ENCODE results near the gene EIF4A2. TPM values are rescaled to one million over a fixed set of nuclear protein-coding genes. Genes with fewer than 3 reads are reported as not detected.
A peak's percentile ranks its signal among the peaks of the same experiment; 100 is the strongest.

Gene EIF4A2
- polyA plus RNA-seq, 1 experiment = 774 TPM

DNA sequence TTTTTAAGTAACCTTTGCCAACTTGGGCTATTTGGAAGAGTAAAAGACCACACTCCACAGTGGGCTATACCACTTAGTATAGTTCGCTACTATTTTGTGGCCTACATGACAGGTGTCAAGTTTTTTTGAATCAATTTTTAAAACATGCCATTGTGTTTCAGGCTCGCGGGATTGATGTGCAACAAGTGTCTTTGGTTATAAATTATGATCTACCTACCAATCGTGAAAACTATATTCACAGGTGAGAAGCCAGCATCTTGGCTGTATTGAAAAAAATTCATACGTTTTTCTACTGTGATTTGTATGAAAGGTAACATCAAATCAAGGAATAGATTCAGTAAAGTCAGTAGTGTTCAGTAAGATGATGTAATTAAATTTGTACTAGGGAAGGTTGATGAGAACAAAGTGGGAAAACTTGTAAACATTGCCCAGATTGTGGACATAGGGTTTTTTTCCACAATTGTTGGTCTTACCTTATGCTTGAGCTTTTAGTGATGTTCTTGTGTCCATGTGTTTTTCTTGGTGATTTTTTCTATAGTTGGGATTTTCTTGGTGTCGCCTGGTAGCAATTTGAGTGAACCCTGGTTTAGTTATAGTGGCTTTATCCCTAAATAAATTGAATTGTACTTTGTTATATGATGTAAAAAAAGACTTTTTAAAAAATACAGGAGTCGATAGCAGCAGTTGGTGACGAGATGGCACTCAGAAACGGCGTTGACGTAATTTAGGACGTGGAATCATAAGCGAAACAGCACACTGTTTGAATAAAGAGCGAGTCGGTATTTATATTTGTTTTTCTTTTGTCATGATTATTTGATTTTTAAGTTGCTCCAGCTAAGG is 4.5 kb downstream of the EIF4A2 start:
- 0 out of 2 replicates have a peak, but pooled peaks cover 4% of the 10 kb centered on the region for H3K9me3 ChIP-seq (ENCODE audit: control insufficient read depth, insufficient read depth, low read length)
- DNase-seq (ENCODE audit: low read depth, low spot score) = no peak
- no peak overlapping the region for H3K27ac ChIP-seq (ENCODE audit: low read depth, low read length)
- no peaks in the 10 kb centered on the region for H3K27me3 ChIP-seq (ENCODE audit: control insufficient read depth, insufficient read depth, low read length)
- H3K4me3 ChIP-seq (ENCODE audit: low read depth, low read length) = peak overlapping the region; percentile 100; the same call in 1 of the 2 replicates
- CTCF ChIA-PET = interaction anchor here (0.6 to 1.0 kb wide), 4 partner anchors 34 to 928 kb away, joined by 3 to 4 read pairs (median 3); no protein-coding TSS in a partner anchor
- POLR2A ChIA-PET = interaction anchor here (1.1 kb wide), 1 partner anchor 171 kb away, joined by 4 read pairs; no protein-coding TSS in a partner anchor
- TF ChIP-seq, protein P1, sequence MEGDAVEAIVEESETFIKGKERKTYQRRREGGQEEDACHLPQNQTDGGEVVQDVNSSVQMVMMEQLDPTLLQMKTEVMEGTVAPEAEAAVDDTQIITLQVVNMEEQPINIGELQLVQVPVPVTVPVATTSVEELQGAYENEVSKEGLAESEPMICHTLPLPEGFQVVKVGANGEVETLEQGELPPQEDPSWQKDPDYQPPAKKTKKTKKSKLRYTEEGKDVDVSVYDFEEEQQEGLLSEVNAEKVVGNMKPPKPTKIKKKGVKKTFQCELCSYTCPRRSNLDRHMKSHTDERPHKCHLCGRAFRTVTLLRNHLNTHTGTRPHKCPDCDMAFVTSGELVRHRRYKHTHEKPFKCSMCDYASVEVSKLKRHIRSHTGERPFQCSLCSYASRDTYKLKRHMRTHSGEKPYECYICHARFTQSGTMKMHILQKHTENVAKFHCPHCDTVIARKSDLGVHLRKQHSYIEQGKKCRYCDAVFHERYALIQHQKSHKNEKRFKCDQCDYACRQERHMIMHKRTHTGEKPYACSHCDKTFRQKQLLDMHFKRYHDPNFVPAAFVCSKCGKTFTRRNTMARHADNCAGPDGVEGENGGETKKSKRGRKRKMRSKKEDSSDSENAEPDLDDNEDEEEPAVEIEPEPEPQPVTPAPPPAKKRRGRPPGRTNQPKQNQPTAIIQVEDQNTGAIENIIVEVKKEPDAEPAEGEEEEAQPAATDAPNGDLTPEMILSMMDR (IDR thresholded peaks at IDR 0.05; ENCODE audit: low read depth, low read length) = no peak

DNA sequence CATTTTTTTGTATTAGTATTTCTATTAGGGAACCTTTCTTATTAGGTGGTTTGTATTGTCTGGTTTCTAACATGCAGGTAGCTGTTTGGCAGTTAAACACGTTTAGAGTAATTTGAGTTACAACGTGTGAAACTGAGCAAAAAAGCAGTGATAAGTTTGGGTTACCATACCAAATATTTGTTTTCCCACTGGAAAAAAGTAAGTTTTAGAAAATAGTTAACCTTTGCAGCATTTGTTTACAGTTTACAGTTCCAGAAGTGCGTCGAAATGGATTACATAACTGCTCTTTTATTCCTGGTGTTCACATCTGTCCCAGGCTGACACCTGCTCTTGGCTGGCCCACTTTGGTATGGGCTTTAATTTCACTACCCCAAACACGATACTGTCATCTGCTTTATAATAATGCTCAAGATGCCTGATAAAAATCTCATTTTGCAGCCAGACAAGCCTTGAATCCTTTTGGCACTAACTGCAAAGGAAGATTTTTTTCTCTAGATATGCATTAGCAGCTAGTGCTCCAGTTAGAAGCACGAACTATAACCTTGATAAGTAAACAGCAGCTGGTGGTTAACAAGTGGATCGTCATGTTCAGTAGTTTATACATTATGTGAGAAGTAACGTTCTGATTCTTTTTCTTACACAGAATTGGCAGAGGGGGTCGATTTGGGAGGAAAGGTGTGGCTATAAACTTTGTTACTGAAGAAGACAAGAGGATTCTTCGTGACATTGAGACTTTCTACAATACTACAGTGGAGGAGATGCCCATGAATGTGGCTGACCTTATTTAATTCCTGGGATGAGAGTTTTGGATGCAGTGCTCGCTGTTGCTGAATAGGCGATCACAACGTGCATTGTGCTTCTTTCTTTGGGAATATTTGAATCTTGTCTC is 5.3 kb downstream of the EIF4A2 start:
- no peak overlapping the region for H3K27ac ChIP-seq (ENCODE audit: low read depth, low read length)
- no peaks in the 10 kb centered on the region for H3K27me3 ChIP-seq (ENCODE audit: control insufficient read depth, insufficient read depth, low read length)
- TF ChIP-seq, protein P1 (IDR thresholded peaks at IDR 0.05; ENCODE audit: low read depth, low read length) = no peak
- no peak for DNase-seq (ENCODE audit: low read depth, low spot score)
- ChIA-PET CTCF (interaction anchor here (0.6 to 1.0 kb wide), 3 partner anchors 33 to 903 kb away, joined by 3 to 4 read pairs (median 3); no protein-coding TSS in a partner anchor), POLR2A (interaction anchor here (1.1 kb wide), 1 partner anchor 172 kb away, joined by 4 read pairs; no protein-coding TSS in a partner anchor)
- no peak overlapping the region for H3K4me3 ChIP-seq (ENCODE audit: low read depth, low read length)
- H3K9me3 ChIP-seq (ENCODE audit: control insufficient read depth, insufficient read depth, low read length) = 0 out of 2 replicates have a peak, but pooled peaks cover 4% of the 10 kb centered on the region

DNA sequence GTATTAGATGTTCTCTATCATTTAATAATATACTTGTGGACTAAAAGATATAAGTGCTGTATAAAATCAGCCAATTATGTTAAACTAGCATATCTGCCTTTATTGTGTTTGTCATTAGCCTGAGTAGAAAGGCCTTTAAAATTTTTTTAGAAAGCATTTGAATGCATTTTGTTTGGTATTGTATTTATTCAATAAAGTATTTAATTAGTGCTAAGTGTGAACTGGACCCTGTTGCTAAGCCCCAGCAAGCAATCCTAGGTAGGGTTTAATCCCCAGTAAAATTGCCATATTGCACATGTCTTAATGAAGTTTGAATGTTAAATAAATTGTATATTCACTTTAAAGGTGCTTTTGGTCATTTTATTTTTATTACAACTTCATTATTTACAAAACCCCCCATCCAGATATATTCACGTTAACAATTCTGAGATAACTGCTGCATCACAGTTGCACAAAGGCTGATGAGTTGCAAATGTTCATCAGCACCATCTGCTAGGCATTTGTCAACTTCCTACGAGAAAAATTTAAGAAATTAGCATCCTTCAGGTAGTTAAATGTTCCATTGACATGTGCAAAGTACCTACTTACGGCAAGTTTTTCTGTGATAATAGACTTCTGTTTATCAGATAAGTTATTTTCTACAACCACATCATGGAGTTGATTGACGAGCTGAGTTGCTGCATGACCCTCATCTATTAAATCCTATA is 6.3 kb downstream of the EIF4A2 start:
- no peak overlapping the region for H3K4me3 ChIP-seq (ENCODE audit: low read depth, low read length)
- DNase-seq (ENCODE audit: low read depth, low spot score) = no peak
- ChIA-PET CTCF (interaction anchor here (0.6 to 1.5 kb wide), 3 partner anchors 173 to 350 kb away, joined by 3 to 5 read pairs (median 5); partner anchors contain the start of gene RPL39L), POLR2A (interaction anchor here (1.1 to 2.0 kb wide), 2 partner anchors 18 to 32 kb away, joined by 4 to 10 read pairs; no protein-coding TSS in a partner anchor)
- no peaks in the 10 kb centered on the region for H3K27me3 ChIP-seq (ENCODE audit: control insufficient read depth, insufficient read depth, low read length)
- no peaks in the 10 kb centered on the region for H3K9me3 ChIP-seq (ENCODE audit: control insufficient read depth, insufficient read depth, low read length)
- H3K27ac ChIP-seq (ENCODE audit: low read depth, low read length) = no peak overlapping the region
- TF ChIP-seq, protein P1 (IDR thresholded peaks at IDR 0.05; ENCODE audit: low read depth, low read length) = no peak

DNA sequence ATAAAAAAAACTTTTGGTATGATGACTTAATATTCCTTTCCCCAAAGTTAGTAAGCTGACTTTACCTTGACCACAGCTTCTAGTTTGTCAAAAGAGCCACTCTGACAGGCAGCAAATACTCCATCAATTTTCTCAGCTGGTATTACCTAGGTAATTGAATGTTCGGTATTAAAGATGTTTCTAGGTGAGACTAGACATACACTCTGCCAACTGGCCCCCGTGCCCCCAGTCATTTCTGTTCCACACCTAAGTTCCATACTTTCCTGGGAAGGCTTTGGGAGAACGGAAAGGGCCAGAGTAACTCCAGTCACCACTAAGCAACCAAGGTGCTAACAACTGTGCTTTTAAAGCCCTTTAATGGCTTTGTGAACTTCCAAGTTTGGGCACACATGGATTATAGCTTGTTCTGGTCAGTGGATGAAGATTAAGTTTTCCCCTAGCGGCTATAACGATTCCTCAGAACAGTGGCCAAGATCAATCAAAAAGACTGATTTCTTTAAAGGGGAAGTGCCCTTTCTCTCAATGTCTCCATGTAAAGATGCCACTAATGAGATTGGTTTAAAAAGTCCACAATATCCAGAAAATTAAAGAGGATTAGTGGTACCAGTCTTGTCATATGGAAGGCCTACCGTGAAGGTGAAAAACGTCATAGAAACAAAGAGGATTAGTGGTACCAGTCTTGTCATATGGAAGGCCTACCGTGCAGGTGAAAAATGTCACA is 7.0 kb downstream of the EIF4A2 start:
- ChIA-PET CTCF (interaction anchor here (0.6 to 1.5 kb wide), 3 partner anchors 173 to 349 kb away, joined by 3 to 5 read pairs (median 5); partner anchors contain the start of gene RPL39L), POLR2A (interaction anchor here (0.6 to 2.0 kb wide), 3 partner anchors 17 to 31 kb away, joined by 3 to 10 read pairs (median 4); no protein-coding TSS in a partner anchor)
- no peak overlapping the region for H3K4me3 ChIP-seq (ENCODE audit: low read depth, low read length)
- DNase-seq (ENCODE audit: low read depth, low spot score) = no peak
- no peaks in the 10 kb centered on the region for H3K27me3 ChIP-seq (ENCODE audit: control insufficient read depth, insufficient read depth, low read length)
- H3K9me3 ChIP-seq (ENCODE audit: control insufficient read depth, insufficient read depth, low read length) = no peaks in the 10 kb centered on the region
- TF ChIP-seq, protein P1 (IDR thresholded peaks at IDR 0.05; ENCODE audit: low read depth, low read length) = no peak
- no peak overlapping the region for H3K27ac ChIP-seq (ENCODE audit: low read depth, low read length)
